GM18870 (cell line): Measurements from ENCODE around the gene SPDYE3.
"Not testable (repeated sequence)": the region's sequence is repeated elsewhere in the genome, so short reads cannot be mapped to it uniquely, and the experiment has no call there.

Experiments used
- ATAC-seq: cut with Tn5 transposase; IDR thresholded peaks from one replicate; pipeline ENCODE4 v1.9.1; 2021; ENCODE audit warnings: moderate library complexity; ENCODE audit not compliant: unreplicated experiment

The SPDYE3 gene

GRCh38 chr7:100348805-100349204 is 41.3 kb downstream of the SPDYE3 start:
- ATAC-seq: no peak

DNA sequence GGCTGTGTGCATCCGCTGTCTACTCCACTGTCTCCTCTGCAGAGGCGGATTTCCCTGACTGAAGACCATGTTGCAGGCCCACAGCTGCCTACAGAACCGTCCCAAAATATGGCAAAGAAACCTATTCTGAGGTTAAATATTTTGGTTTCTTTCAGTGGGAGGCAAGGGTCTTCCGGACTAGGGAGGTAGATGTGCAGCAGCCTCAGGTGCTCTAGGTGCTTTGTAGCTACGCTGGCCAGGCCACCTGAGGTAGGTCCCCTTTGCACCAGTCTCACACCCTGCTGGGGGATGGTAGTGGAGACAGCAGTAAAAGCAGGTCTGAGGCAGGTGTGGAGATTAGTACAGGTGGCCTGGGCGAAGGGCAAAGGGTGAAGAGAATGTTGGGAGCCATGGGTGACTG is 42.3 kb downstream of the SPDYE3 start:
- ATAC-seq: no peak

GRCh38 chr7:100351657-100352058 is 44.2 kb downstream of the SPDYE3 start:
- no peak for ATAC-seq

DNA sequence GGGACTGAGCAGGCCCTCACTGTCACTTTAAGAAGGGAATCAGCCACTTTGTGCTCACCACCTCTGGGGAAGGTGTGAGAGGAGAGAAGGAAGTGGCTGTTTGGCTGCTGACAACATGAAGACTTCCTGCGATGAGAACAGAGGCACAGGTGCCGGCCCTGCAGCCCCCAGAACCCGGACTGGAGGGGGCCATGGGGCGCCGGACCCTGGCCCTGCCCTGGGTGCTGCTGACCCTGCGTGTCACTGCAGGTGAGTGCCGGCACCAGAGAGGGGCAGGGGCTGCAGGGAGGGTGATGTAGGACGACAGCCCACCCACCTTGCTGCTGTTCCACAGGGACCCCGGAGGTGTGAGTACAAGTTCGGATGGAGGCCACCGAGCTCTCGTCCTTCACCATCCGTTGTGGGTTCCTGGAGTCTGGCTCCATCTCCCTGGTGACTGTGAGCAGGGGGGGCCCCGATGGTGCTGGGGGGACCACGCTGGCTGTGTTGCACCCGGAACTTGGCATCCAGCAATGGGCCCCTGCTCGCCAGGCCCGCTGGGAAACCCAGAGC is 44.8 kb downstream of the SPDYE3 start:
- ATAC-seq: not testable (repeated sequence)

- no peak for ATAC-seq
Observed at GRCh38 chr7:100352984-100353684, 45.6 kb downstream of the SPDYE3 start.

- ATAC-seq: no peak
Observed at GRCh38 chr7:100353685-100354330, 46.3 kb downstream of the SPDYE3 start.

DNA sequence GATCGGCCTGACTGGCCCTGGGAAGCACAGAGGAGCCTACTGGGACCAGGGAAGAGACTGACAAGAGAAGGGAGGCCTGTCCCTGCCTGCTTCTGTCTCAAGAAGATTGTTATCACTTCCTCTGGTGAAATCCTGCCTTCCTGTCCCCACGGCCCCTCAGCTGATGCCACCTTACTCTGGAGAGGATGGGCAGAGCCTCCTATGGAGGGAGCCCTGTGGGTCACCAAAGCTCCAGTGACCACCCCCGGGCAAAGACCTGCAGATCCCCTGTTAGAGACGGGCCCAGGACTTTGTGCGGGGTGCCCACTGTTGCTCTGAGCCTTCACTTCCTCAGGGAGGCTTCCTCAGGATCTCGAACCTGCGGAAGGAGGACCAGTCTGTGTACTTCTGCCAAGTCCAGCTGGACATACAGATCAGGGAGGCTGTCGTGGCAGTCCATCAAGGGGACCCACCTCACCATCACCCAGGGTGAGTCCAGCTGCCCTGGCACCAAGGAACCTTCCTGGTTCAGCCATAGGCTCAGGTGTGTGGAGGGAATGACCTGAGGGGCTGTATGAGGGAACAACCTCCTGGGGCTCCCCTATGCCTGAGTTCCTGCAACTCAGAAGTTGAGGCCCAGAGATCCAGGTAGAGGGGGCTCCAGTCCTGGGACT is 49.0 kb downstream of the SPDYE3 start:
- no peak for ATAC-seq

- ATAC-seq: no peak
Observed at GRCh38 chr7:100357131-100357561, 49.6 kb downstream of the SPDYE3 start.

DNA sequence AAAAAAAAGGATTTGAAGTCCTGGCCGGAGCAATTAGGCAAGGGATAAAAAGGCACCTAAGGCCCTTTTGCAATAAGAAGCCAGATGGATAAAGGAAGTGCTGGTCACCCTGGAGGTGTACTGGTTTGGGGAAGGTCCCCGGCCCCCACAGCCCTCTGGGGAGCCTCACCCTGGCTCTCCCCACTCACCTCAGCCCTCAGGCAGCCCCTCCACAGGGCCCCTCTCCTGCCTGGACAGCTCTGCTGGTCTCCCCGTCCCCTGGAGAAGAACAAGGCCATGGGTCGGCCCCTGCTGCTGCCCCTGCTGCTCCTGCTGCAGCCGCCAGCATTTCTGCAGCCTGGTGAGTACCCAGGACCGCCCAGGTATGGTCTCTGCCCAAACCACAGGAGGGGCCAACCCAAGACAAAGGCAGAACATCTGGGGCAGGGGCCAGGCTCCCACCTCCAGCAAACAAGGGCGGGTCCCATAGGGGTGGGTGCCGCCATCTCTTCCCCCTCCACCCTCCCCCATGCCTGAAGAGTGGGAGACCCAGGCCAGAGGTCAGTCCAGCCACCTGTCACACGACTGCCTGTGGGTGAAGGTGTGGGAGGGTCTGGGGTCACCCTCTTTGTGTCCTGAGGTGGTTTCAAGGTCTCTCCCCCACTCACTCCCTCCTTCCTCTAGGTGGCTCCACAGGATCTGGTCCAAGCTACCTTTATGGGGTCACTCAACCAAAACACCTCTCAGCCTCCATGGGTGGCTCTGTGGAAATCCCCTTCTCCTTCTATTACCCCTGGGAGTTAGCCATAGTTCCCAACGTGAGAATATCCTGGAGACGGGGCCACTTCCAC is 50.7 kb downstream of the SPDYE3 start, which contains the start of gene PILRB:
Gene PILRB (plus strand): TSS at position 91 of the 830 bp plus-strand sequence. CDS start 186 bp downstream, at position 277.
- no peak for ATAC-seq

- ATAC-seq: no peak
Observed at GRCh38 chr7:100358857-100359212, 51.3 kb downstream of the SPDYE3 start.

- ATAC-seq: no peak
Observed at GRCh38 chr7:100360135-100360854, 52.8 kb downstream of the SPDYE3 start.

GRCh38 chr7:100363098-100363497 is 55.6 kb downstream of the SPDYE3 start:
- ATAC-seq: no peak

- ATAC-seq: not testable (repeated sequence)
Observed at GRCh38 chr7:100363797-100364196, 56.3 kb downstream of the SPDYE3 start.

DNA sequence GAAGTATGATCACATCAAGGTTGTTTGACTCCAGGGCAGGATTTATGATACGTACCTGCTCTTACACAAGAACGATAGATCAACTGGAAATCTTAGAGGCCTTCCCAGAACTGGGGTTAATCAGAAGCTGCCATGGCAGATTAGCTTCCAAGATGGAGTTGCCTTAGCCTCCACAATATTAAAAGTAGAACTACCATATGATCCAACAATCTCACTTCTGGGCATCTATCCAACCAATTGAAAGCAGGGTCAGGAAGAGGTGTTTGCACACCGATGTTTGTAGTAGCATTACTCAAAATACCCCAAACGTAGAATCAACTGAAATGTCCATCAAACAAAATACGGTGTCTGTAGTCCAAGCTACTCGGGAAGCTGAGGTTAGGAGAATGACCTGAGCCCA is 57.0 kb downstream of the SPDYE3 start:
- no peak for ATAC-seq

GRCh38 chr7:100365998-100366367 is 58.5 kb downstream of the SPDYE3 start:
- not testable (repeated sequence) for ATAC-seq

DNA sequence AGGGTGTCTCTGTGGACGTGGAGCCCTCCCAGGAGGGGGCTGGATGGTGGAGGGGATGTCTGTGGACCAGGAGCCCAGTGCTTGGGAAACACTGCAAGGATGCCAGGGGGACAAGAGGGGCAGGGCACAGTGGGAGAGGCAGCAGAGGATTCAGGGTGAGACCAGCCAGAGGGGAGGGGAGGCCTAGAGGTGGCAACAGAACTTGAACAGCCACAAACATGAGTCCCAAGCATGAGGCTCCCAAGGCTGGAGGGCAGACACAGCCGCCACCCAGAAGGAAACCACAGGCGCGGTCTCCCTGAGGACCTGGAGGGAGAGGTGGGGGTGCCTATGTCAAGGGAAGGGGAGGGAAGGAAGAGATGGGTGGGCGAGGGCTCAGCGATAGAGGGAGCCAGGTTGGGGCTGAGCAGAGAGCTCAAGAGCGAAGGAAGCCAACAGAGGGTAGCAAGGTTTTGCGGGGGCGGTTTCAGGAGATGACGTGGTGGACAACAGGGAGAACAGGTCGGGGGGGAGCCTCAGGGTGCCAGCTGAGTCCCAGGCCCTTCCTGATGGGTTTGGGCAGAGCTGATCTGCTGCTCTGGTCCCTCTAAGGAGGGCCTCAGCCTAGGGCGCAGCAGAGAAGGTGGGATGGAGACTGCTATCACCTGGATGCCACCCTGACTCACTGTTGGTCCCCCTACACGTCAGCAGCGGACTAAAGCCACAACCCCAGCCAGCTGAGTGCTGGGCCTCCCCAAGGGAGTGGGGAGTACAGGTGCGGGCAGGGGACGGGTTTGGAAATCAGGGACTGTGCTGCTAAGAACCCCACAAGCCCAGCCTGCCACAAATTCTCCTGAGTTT is 59.1 kb downstream of the SPDYE3 start:
- no peak for ATAC-seq

- ATAC-seq: no peak
Observed at GRCh38 chr7:100367251-100367620, 59.7 kb downstream of the SPDYE3 start.

- no peak for ATAC-seq
Observed at GRCh38 chr7:100367676-100368613, 60.4 kb downstream of the SPDYE3 start.
